Omental fat pad (tissue), 4 donors: ENCODE measurements around the gene TMEM25. TPM values are rescaled to one million over a fixed set of nuclear protein-coding genes. Genes with fewer than 3 reads are reported as not detected.

ENCODE experiments used
- ATAC-seq: fragments of 150-250 bp; one replicate; pipeline ENCODE4 v1.9.1; 2016; ENCODE audit warnings: mild to moderate bottlenecking, moderate library complexity; ENCODE audit not compliant: low FRiP score
- DNase-seq: peaks from one replicate; pipeline ENCODE4 v3.0.0-alpha.2; 2019; ENCODE audit warnings: low spot score
- CTCF ChIP-seq, 3 donors: fragments of 450-650 bp; IDR thresholded peaks; one replicate each; pipeline ENCODE4 v1.5.1; 2016 to 2017; ENCODE audit warnings: antibody characterized with exemption in 3 of 3, mild to moderate bottlenecking in 3 of 3, moderate library complexity in 2 of 3
- total RNA-seq, 4 donors: library from RNA; depleted of rRNA; stranded (reverse); fragments of >200 nt; gene quantifications; one replicate each; pipeline ENCODE4 v1.1.0, GENCODE V29; 2016

TMEM25 gene
- total RNA-seq, 4 donors from 2014 or later, result 9.1 to 19.9 (median 11.8) TPM

- DNase-seq (no peak), ATAC-seq (no peak)
- no peak for TF ChIP-seq CTCF (IDR thresholded peaks at IDR 0.05)
Observed at GRCh38 chr11:118524757-118525470, 6.1 kb upstream of the TMEM25 start.

- DNase-seq, result no peak
- TF ChIP-seq CTCF (IDR thresholded peaks at IDR 0.05), result no peak
Observed at GRCh38 chr11:118526688-118527087, 4.3 kb upstream of the TMEM25 start.

GRCh38 chr11:118527109-118527508 is 3.9 kb upstream of the TMEM25 start, which contains the start of gene TTC36:
Gene TTC36, plus strand, starts transcription at chr11:118527474. Its CDS starts 21 bp downstream, at chr11:118527495.
- no peak for TF ChIP-seq CTCF (IDR thresholded peaks at IDR 0.05)
- ATAC-seq, result no peak
- no peak for DNase-seq

More at GRCh38 chr11:118526688-118527087, 4.3 kb upstream of the TMEM25 start:
- no peak for ATAC-seq

GRCh38 chr11:118528511-118528910 is 2.5 kb upstream of the TMEM25 start:
- ATAC-seq, result no peak
- no peak for DNase-seq
- TF ChIP-seq CTCF (IDR thresholded peaks at IDR 0.05), result no peak

GRCh38 chr11:118529584-118530175 is 1.3 kb upstream of the TMEM25 start:
- TF ChIP-seq CTCF (IDR thresholded peaks at IDR 0.05), result no peak
- ATAC-seq (no peak), DNase-seq (no peak)

GRCh38 chr11:118530180-118530682 is 761 bp upstream of the TMEM25 start:
- DNase-seq, result no peak
- no peak for ATAC-seq
- no peak for TF ChIP-seq CTCF (IDR thresholded peaks at IDR 0.05)
